Lower leg skin (tissue), 3 donors: ENCODE results near the gene NOL3.

Source experiments
- POLR2A ChIP-seq, 2 donors: fragments of 450-650 bp; IDR thresholded peaks; one replicate each; pipeline ENCODE4 v1.6.1; 2016 to 2017; ENCODE audit warnings: antibody characterized with exemption in 2 of 2, mild to moderate bottlenecking in 1 of 2, moderate library complexity in 1 of 2
- TF ChIP-seq, protein P1 (sequence below), 3 donors: fragments of 450-650 bp; IDR thresholded peaks; one replicate each; pipeline ENCODE4 v1.5.1; 2016; ENCODE audit warnings: antibody characterized with exemption in 3 of 3, mild to moderate bottlenecking in 3 of 3, moderate library complexity in 2 of 3

DNA sequence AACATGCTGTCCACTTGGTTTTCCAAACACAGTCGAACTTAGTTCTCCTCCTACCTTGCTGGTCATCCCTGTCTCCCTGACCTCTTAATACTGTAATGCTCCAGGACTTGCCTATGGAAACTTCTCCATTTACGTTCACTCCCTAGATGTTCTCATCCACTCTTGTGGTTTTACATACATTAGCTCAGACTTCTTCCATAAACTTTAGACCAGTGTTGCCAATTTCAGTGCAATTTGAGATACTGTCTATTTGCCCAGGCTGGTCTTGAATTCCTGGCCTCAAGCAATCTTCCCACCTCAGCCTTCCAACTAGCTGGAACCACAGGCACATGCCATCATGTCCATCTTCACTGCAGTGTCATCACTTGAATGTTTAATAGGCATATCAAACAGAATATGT, 11.9 kb downstream of the NOL3 start:
- TF ChIP-seq, protein P1, sequence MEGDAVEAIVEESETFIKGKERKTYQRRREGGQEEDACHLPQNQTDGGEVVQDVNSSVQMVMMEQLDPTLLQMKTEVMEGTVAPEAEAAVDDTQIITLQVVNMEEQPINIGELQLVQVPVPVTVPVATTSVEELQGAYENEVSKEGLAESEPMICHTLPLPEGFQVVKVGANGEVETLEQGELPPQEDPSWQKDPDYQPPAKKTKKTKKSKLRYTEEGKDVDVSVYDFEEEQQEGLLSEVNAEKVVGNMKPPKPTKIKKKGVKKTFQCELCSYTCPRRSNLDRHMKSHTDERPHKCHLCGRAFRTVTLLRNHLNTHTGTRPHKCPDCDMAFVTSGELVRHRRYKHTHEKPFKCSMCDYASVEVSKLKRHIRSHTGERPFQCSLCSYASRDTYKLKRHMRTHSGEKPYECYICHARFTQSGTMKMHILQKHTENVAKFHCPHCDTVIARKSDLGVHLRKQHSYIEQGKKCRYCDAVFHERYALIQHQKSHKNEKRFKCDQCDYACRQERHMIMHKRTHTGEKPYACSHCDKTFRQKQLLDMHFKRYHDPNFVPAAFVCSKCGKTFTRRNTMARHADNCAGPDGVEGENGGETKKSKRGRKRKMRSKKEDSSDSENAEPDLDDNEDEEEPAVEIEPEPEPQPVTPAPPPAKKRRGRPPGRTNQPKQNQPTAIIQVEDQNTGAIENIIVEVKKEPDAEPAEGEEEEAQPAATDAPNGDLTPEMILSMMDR (IDR thresholded peaks at IDR 0.05): no peak
- TF ChIP-seq POLR2A (IDR thresholded peaks at IDR 0.05): no peak
